Transverse colon (tissue), 4 donors: ENCODE measurements around the gene ENO2.

Experiments used
- EP300 ChIP-seq: sonication (generic); formaldehyde crosslinking; IDR thresholded peaks from one replicate; pipeline ENCODE4 v1.6.1; 2017; ENCODE audit warnings: antibody characterized with exemption, low read depth
- POLR2A ChIP-seq: fragments of 450-650 bp; IDR thresholded peaks from one replicate; pipeline ENCODE4 v1.6.1; 2016; ENCODE audit warnings: antibody characterized with exemption, mild to moderate bottlenecking, moderate library complexity
- POLR2AphosphoS5 ChIP-seq, 3 donors: sonication (generic); formaldehyde crosslinking; IDR thresholded peaks; one replicate each; pipeline ENCODE4 v1.6.1; 2016; ENCODE audit warnings: antibody characterized with exemption in 3 of 3
- TF ChIP-seq, protein P1 (sequence below), 5 experiments: fragments of 200-600 bp in 3 of 5; fragments of 450-650 bp in 2 of 5; sonication (generic) in 3 of 5; IDR thresholded peaks; 1 replicate in 2 of 5; 2 replicates in 3 of 5; pipeline ENCODE4 v1.5.1; 2016 to 2017; ENCODE audit warnings: antibody characterized with exemption in 5 of 5, inconsistent platforms in 3 of 5, mild to moderate bottlenecking in 2 of 5, moderate library complexity in 1 of 5

DNA sequence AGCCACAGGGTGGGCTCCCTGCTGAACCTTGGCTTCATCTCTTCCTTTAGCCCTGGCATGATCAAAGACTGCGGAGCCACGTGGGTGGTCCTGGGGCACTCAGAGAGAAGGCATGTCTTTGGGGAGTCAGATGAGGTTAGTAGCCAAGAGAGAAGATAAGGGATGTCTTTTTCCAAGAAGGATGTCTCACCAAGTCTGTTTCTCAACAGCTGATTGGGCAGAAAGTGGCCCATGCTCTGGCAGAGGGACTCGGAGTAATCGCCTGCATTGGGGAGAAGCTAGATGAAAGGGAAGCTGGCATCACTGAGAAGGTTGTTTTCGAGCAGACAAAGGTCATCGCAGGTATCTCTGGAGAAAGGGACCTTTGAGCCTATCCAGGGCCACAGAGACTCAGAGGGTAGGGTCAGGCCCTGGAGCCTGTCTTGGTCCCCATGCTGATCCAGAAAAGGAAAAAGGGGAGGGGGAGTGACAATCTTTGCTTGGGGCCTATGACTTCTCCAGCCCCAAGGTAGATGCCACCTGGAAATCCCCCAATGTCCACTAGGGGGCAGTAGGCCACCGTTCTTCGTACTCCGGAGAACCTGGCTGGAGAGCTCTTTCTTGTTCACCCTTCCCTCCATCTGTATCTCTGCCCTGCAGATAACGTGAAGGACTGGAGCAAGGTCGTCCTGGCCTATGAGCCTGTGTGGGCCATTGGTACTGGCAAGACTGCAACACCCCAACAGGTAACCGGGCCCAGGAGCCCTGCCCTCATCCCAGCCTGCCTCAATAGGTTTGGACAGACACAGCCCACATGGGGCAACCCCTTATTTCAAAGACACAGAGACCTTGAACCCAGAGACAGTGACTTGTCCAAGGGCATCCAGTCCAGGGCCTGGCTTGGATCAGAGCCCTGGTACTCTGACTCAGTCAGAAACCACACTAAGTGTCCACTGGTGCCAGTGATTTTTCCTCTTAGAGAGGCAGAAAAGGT is 45.0 kb upstream of the ENO2 start:
- TF ChIP-seq POLR2AphosphoS5 (IDR thresholded peaks at IDR 0.05): peak in 1 of 3 donors; percentile 23
- TF ChIP-seq, protein P1, sequence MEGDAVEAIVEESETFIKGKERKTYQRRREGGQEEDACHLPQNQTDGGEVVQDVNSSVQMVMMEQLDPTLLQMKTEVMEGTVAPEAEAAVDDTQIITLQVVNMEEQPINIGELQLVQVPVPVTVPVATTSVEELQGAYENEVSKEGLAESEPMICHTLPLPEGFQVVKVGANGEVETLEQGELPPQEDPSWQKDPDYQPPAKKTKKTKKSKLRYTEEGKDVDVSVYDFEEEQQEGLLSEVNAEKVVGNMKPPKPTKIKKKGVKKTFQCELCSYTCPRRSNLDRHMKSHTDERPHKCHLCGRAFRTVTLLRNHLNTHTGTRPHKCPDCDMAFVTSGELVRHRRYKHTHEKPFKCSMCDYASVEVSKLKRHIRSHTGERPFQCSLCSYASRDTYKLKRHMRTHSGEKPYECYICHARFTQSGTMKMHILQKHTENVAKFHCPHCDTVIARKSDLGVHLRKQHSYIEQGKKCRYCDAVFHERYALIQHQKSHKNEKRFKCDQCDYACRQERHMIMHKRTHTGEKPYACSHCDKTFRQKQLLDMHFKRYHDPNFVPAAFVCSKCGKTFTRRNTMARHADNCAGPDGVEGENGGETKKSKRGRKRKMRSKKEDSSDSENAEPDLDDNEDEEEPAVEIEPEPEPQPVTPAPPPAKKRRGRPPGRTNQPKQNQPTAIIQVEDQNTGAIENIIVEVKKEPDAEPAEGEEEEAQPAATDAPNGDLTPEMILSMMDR (IDR thresholded peaks at IDR 0.05): peak; percentile 92 to 95 (median 94)
- no peak for TF ChIP-seq POLR2A
- no peak for TF ChIP-seq EP300
